ENCODE results near the gene IL31.

- TF ChIP-seq CTCF (IDR thresholded peaks at IDR 0.05; ENCODE audit: borderline replicate concordance, extremely low read depth, low read length, poor library complexity, severe bottlenecking) (no peak), EZH2 (IDR thresholded peaks at IDR 0.05; ENCODE audit: borderline replicate concordance, low read depth, low read length, severe bottlenecking) (no peak)
These were observed 15.8 kb upstream of the IL31 start for GRCh38 chr12:122189626-122190475.
